OCI-LY7 (cell line): ENCODE data around the gene SYTL2. TPM values are rescaled to one million over a fixed set of nuclear protein-coding genes. Genes with fewer than 3 reads are reported as not detected.

Source experiments
- BruUV-seq: library from RNA; stranded (reverse); fragments of 400-500 nt; replicated peaks from 2 replicates; lab custom pipeline; 2021; lab: Mats Ljungman, UMichigan
- CTCF ChIA-PET: fragments of 300-600 bp; sonication (Branson Sonifier 250); formaldehyde crosslinking; loops from one replicate; lab custom pipeline; 2022; ENCODE audit warnings: antibody characterized with exemption; ENCODE audit not compliant: unreplicated experiment; lab: Charles Lee
- POLR2A ChIA-PET: fragments of 300-600 bp; sonication (Branson Sonifier 250); formaldehyde crosslinking; loops from one replicate; lab custom pipeline; 2022; ENCODE audit warnings: antibody characterized with exemption; lab: Charles Lee
- DNase-seq: peaks from one replicate; pipeline ENCODE4 v3.0.0-alpha.2; 2015; ENCODE audit warnings: low spot score
- H2AFZ ChIP-seq: fragments of 200-600 bp; sonication (generic), shearing (Covaris generic); 2 replicates; pipeline ENCODE4 v1.6.1; 2014; ENCODE audit warnings: mild to moderate bottlenecking, antibody characterized with exemption, low read length, moderate library complexity
- H3K27ac ChIP-seq: fragments of 200-600 bp; sonication (generic); 2 replicates; pipeline ENCODE4 v1.5.1; 2014; ENCODE audit warnings: mixed run types, low read depth, mild to moderate bottlenecking, moderate library complexity, low read length, inconsistent platforms; ENCODE audit not compliant: poor library complexity, severe bottlenecking
- H3K36me3 ChIP-seq: fragments of 200-600 bp; sonication (generic); 2 replicates; pipeline ENCODE4 v1.6.1; 2014; ENCODE audit warnings: mild to moderate bottlenecking, antibody characterized with exemption, low read length, moderate library complexity, mixed read lengths; ENCODE audit not compliant: insufficient read depth
- H3K4me1 ChIP-seq: fragments of 200-600 bp; sonication (generic); 2 replicates; pipeline ENCODE4 v1.5.1; 2014; ENCODE audit warnings: mild to moderate bottlenecking, low read length; ENCODE audit not compliant: insufficient read depth, poor library complexity, severe bottlenecking
- H3K4me2 ChIP-seq: fragments of 200-600 bp; sonication (generic); 2 replicates; pipeline ENCODE4 v1.6.1; 2014; ENCODE audit warnings: mild to moderate bottlenecking, low read length
- H3K4me3 ChIP-seq: fragments of 200-600 bp; sonication (generic); 2 replicates; pipeline ENCODE4 v1.5.1; 2014; ENCODE audit warnings: mild to moderate bottlenecking, low read depth, low read length; ENCODE audit not compliant: poor library complexity, severe bottlenecking
- H3K79me2 ChIP-seq: fragments of 200-600 bp; sonication (generic); 2 replicates; pipeline ENCODE4 v1.6.1; 2016; ENCODE audit warnings: low read depth, mild to moderate bottlenecking, low read length, moderate library complexity, mixed read lengths; ENCODE audit not compliant: insufficient read depth
- H3K9me2 ChIP-seq: fragments of 200-600 bp; sonication (generic); 2 replicates; pipeline ENCODE4 v1.6.1; 2016; ENCODE audit warnings: mild to moderate bottlenecking, low read length, mixed read lengths; ENCODE audit not compliant: insufficient read depth
- H3K9me3 ChIP-seq: fragments of 200-600 bp; sonication (generic); 2 replicates; pipeline ENCODE4 v1.6.1; 2014; ENCODE audit warnings: mild to moderate bottlenecking, mixed run types, low read length, mixed read lengths
- H4K20me1 ChIP-seq: fragments of 200-600 bp; sonication (generic); 2 replicates; pipeline ENCODE4 v1.6.1; 2014; ENCODE audit warnings: mild to moderate bottlenecking, antibody characterized with exemption, low read length, moderate library complexity, mixed read lengths; ENCODE audit not compliant: insufficient read depth
- CTCF ChIP-seq: fragments of 200-600 bp; sonication (generic); conservative IDR thresholded peaks from 2 replicates; pipeline ENCODE4 v1.5.1; 2014; ENCODE audit warnings: mild to moderate bottlenecking, antibody characterized with exemption, low read length, moderate library complexity, mixed read lengths
- EZH2phosphoT487 ChIP-seq: fragments of 200-600 bp; sonication (generic); IDR thresholded peaks from 2 replicates; pipeline ENCODE4 v1.6.1; 2018; ENCODE audit warnings: low read depth, borderline replicate concordance, mild to moderate bottlenecking, mixed run types, antibody characterized with exemption, low read length, moderate library complexity, mixed read lengths
- intact Hi-C: fragments of 100-400 bp; cut with micrococcal nuclease; formaldehyde crosslinking; loops from one replicate; pipeline ENCODE4 v1.10.0; 2022; ENCODE audit not compliant: unreplicated experiment
- total RNA-seq, 2 experiments: library from RNA; depleted of rRNA in 1 of 2; stranded (reverse); fragments of >200 nt in 1 of 2; shearing (Covaris generic) in 1 of 2; gene quantifications; 2 replicates each; pipeline ENCODE4 v1.2.3, GENCODE V29; 2014 to 2022

The SYTL2 gene
- total RNA-seq, 2 experiments from 2014 or later, result 2.6 to 5.1 TPM

GRCh38 chr11:85767246-85767945, 43.5 kb downstream of the SYTL2 start:
- intact Hi-C loops, result no loop called here

DNA sequence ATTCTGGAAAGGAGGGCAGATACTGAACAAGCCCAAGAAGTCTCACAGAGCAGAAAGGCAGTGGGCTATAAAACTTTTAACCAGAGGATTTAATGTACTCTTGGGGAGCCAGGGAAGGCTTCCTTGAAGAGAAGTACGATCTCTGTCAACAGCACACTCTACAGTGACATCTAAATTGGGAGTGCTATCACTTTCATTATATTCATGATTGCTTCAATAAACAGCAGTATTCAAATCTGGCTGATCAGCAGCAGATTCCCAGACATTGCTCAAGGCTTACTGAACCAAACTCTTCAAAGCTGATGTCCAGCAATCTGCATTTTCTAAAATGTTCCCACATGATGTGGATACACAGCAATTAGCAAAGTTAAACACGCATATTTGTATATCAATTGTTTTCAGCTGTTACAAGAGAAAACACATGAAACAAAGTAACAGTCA, 44.2 kb downstream of the SYTL2 start:
- POLR2A ChIA-PET, result interaction anchor here (1.1 to 1.9 kb wide), 2 partner anchors 8 to 9 kb away, joined by 3 to 6 read pairs; no protein-coding TSS in a partner anchor
- TF ChIP-seq CTCF, result no peak
- no peak for TF ChIP-seq EZH2phosphoT487
- intact Hi-C loops, result no loop called here
- Histone ChIP-seq H4K20me1 (no peaks in the 10 kb centered on the region), H2AFZ (no peak overlapping the region), H3K4me2 (no peak overlapping the region), H3K9me2 (no peaks in the 10 kb centered on the region), H3K79me2 (no peaks in the 10 kb centered on the region), H3K4me3 (no peak overlapping the region), H3K9me3 (no peaks in the 10 kb centered on the region), H3K36me3 (no peaks in the 10 kb centered on the region), H3K27ac (no peak overlapping the region), H3K4me1 (no peaks in the 10 kb centered on the region)
- BruUV-seq, result no TSS peak
- no peak for DNase-seq
- CTCF ChIA-PET, result no interaction called here

More at GRCh38 chr11:85767246-85767945, 43.5 kb downstream of the SYTL2 start:
- no peaks in the 10 kb centered on the region for H3K79me2 ChIP-seq
- H3K4me3 ChIP-seq, result no peak overlapping the region
- H3K9me2 ChIP-seq, result no peaks in the 10 kb centered on the region
- H3K4me2 ChIP-seq, result no peak overlapping the region
- POLR2A ChIA-PET, result interaction anchor here (0.7 kb wide), 1 partner anchor 8 kb away, joined by 4 read pairs; no protein-coding TSS in a partner anchor
- H3K27ac ChIP-seq, result no peak overlapping the region
- CTCF ChIA-PET, result no interaction called here
- no peaks in the 10 kb centered on the region for H3K9me3 ChIP-seq
- no peaks in the 10 kb centered on the region for H3K4me1 ChIP-seq
- TF ChIP-seq CTCF (no peak), EZH2phosphoT487 (no peak)
- no peaks in the 10 kb centered on the region for H4K20me1 ChIP-seq
- no peak for DNase-seq
- H2AFZ ChIP-seq, result no peak overlapping the region
- BruUV-seq, result no TSS peak
- H3K36me3 ChIP-seq, result no peaks in the 10 kb centered on the region

DNA sequence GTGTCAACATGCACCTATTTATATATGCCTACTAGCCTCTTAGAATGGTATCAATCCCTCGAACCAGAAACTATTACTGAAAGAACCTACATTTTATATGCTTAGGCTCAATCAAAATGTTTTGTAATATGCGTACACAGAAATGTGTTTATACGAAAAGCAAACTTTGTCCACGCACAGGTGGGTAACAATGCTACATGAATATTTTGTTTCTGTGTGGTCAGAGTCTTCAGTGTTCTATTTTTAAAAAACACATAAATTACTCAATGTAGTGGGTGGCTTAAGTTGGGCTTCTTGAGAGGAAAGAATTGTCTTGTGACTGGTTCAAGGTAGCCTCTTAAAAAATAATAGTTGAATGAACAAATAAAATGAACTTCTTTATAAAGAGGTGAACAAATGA, 46.1 kb downstream of the SYTL2 start:
- Histone ChIP-seq H3K4me2 (no peak overlapping the region), H4K20me1 (no peaks in the 10 kb centered on the region), H3K36me3 (no peaks in the 10 kb centered on the region), H3K9me3 (no peaks in the 10 kb centered on the region), H3K27ac (no peak overlapping the region), H3K79me2 (no peaks in the 10 kb centered on the region), H3K4me1 (no peaks in the 10 kb centered on the region), H3K4me3 (no peak overlapping the region), H3K9me2 (no peaks in the 10 kb centered on the region), H2AFZ (no peak overlapping the region)
- no peak for DNase-seq
- TF ChIP-seq EZH2phosphoT487, result no peak
- no peak for TF ChIP-seq CTCF
- BruUV-seq, result no TSS peak
- CTCF ChIA-PET, result no interaction called here
- intact Hi-C loops, result no loop called here
- POLR2A ChIA-PET, result interaction anchor here (1.9 kb wide), 1 partner anchor 11 kb away, joined by 6 read pairs; no protein-coding TSS in a partner anchor
